Upper lobe of left lung (tissue), 4 donors: ENCODE measurements around the gene OR2L8.

Source experiments
- CTCF ChIP-seq, 6 experiments: fragments of 450-650 bp in 4 of 6; fragments of 200-600 bp in 2 of 6; sonication (generic) in 2 of 6; IDR thresholded peaks; one replicate each; pipeline ENCODE4 v1.5.1; 2016 to 2019; ENCODE audit warnings: antibody characterized with exemption in 6 of 6
- EP300 ChIP-seq, 4 donors: sonication (generic); formaldehyde crosslinking; IDR thresholded peaks; one replicate each; pipeline ENCODE4 v1.5.1; 2017; ENCODE audit warnings: antibody characterized with exemption in 4 of 4, control low read depth in 2 of 4
- POLR2A ChIP-seq, 4 donors: fragments of 450-650 bp; IDR thresholded peaks; one replicate each; pipeline ENCODE4 v1.5.1; 2016 to 2017; ENCODE audit warnings: antibody characterized with exemption in 4 of 4, mild to moderate bottlenecking in 2 of 4
- POLR2AphosphoS5 ChIP-seq, 2 donors: sonication (generic); formaldehyde crosslinking; IDR thresholded peaks; one replicate each; pipeline ENCODE4 v1.5.1; 2017; ENCODE audit warnings: antibody characterized with exemption in 2 of 2

GRCh38 chr1:247942624-247943023 is 6.0 kb upstream of the OR2L8 start:
- TF ChIP-seq CTCF (IDR thresholded peaks at IDR 0.05) (no peak), EP300 (IDR thresholded peaks at IDR 0.05) (no peak), POLR2A (IDR thresholded peaks at IDR 0.05) (no peak), POLR2AphosphoS5 (IDR thresholded peaks at IDR 0.05) (no peak)
